D721Med (cell line): ENCODE data around the gene PRSS3.
"Not testable (repeated sequence)": the region's sequence is repeated elsewhere in the genome, so short reads cannot be mapped to it uniquely, and the experiment has no call there.

Source experiments
- DNase-seq: peaks from one replicate; pipeline ENCODE4 v3.0.0; 2011; ENCODE audit warnings: low spot score; ENCODE audit not compliant: insufficient read length
- FAIRE-seq: peaks from 2 replicates; lab custom pipeline; 2011; peaks lifted over from hg19 to GRCh38; lab: Jason Lieb, UNC
- TF ChIP-seq, protein P1 (sequence below): IDR thresholded peaks from 2 replicates; pipeline ENCODE4 v1.5.1; 2012; ENCODE audit warnings: mild to moderate bottlenecking, control low read depth; ENCODE audit not compliant: insufficient read depth; ENCODE audit errors: missing control alignments

PRSS3 gene

DNA sequence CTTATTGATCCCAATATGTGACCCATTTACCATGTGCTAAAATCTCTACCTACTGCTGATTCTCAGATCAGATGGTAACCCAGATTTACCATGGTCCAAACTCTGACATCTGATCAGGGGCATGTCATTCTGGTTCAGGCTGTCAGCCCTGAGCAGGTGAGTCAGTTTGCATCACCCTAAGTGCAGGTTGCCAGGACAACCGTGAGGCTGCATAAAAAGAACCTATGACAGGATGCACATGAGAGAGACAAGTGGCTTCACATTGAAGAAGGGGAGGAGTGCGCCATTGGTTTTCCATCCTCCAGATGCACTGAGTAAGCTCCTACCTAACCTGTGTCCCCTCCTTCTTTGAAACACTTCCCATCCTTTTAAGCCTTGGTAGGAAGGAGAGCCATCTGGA, 801 bp upstream of the PRSS3 start:
- FAIRE-seq (no peak), DNase-seq (no peak)
- TF ChIP-seq, protein P1, sequence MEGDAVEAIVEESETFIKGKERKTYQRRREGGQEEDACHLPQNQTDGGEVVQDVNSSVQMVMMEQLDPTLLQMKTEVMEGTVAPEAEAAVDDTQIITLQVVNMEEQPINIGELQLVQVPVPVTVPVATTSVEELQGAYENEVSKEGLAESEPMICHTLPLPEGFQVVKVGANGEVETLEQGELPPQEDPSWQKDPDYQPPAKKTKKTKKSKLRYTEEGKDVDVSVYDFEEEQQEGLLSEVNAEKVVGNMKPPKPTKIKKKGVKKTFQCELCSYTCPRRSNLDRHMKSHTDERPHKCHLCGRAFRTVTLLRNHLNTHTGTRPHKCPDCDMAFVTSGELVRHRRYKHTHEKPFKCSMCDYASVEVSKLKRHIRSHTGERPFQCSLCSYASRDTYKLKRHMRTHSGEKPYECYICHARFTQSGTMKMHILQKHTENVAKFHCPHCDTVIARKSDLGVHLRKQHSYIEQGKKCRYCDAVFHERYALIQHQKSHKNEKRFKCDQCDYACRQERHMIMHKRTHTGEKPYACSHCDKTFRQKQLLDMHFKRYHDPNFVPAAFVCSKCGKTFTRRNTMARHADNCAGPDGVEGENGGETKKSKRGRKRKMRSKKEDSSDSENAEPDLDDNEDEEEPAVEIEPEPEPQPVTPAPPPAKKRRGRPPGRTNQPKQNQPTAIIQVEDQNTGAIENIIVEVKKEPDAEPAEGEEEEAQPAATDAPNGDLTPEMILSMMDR: no peak

DNA sequence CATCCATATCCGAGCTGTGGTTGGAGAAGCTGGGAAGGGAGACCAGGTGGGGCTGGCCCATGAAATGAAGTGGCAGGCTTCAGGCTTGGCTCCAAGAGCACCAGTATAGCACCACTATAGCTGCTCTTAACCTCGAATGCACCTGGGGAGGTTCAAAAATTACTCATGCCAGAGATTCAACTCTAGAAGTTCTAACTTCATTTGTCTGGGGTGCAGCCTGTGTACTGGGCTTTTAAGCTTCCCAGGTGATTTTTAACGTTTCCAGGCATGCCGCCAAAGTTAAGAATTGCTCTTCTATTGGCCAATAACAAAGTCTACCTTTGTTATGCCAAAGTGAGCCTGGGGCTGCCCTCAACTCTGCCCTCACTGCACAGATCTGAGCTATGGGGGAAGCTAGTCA, 458 bp downstream of the PRSS3 start:
- TF ChIP-seq, protein P1: no peak
- FAIRE-seq (no peak), DNase-seq (no peak)

DNA sequence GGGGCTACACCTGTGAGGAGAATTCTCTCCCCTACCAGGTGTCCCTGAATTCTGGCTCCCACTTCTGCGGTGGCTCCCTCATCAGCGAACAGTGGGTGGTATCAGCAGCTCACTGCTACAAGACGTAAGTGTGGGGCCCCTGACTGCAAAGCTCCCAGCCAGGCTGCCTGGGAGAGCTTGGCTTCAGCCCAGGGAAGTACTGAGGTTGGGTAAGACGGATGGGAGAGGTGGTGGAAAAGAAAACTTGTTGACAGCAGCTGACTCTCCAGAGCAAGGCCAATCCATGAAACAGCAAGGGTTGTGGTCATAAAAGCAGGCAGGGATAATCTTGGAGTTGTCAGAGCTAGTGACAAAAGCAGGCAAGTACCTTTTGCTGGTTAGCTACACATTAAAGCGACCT, 1.3 kb downstream of the PRSS3 start:
- not testable (repeated sequence) for FAIRE-seq, DNase-seq

DNA sequence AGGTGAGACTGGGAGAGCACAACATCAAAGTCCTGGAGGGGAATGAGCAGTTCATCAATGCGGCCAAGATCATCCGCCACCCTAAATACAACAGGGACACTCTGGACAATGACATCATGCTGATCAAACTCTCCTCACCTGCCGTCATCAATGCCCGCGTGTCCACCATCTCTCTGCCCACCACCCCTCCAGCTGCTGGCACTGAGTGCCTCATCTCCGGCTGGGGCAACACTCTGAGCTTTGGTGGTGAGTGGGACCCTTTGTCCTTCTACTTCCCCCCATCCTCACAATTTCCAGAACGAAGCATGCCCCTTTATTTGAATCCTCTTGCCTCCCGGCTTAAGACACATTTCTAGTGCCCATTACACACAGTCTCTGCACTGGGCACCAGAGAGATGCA, 2.5 kb downstream of the PRSS3 start:
- FAIRE-seq: no peak
- no peak for DNase-seq
- TF ChIP-seq, protein P1: no peak

DNA sequence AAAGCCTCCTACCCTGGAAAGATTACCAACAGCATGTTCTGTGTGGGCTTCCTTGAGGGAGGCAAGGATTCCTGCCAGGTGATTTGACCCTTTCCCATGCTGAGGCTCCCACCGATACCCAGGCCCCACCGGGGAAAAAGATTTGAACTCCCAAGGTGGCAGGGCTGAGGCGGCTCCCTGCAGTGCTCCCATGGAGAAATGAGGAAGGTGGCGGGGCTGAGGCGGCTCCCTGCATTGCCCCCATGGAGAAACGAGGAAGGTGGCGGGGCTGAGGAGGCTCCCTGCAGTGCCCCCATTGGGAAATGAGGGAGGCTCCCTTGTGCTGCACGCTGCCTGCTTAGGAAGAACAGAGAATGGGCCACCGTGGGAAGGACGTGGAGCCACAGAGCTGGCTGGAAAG, 3.2 kb downstream of the PRSS3 start:
- TF ChIP-seq, protein P1: no peak
- DNase-seq (no peak), FAIRE-seq (no peak)

DNA sequence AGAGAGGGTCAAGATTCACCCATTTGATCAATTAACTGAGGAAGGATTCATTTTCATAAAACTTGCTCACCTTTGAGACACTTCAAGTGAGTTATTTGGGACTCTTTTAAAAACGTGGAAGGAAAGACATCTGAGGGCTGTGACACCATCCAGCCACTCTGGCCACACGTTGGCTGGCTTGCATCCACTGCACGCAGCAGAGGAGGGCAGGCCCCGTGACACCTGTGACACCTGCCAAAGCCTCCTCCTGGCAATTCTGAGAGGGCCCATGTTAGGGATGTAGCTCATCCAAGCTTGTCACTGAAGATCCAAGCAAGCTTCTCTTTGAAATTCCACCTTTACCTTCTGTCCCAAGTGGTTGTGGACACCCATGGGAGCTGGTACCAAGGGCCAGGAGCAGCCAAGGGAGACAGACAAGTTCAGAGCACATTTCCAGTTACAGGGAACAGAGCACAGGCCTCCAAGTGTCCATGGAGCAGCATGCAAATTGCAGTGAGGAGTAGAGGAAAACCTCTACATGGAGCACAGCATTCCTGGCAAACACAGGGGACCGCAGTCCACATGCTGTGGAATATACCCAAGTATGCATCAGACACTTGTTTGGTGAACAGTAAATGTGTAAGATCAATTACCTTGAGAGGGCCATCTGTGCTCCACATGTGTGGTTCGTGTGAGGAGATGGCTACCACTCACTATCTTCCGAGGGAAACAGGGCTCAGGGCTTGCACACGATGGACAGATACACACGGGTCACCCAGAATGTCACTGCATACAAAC, 4.8 kb downstream of the PRSS3 start:
- DNase-seq (no peak), FAIRE-seq (no peak)
- TF ChIP-seq, protein P1: no peak

DNA sequence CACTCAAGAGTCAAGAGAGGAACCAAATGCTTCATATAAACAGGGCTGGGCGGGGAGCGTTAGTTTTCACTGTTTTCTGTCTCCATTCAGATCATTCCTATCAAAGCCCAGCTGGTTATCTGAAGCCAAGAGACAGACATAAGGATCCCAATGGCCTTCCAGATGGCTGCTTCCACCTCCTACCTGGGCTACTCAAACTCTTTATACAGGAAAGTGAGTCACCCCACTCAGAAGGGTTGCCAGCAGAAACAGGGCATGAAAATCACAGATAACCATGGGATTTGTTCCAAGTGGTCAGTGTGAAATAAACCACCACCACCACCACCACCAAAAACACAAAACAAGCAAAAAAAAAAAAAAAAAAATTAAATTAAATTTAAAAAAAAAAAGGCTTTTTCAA, 5.5 kb downstream of the PRSS3 start:
- DNase-seq (no peak), FAIRE-seq (no peak)
- TF ChIP-seq, protein P1: no peak

DNA sequence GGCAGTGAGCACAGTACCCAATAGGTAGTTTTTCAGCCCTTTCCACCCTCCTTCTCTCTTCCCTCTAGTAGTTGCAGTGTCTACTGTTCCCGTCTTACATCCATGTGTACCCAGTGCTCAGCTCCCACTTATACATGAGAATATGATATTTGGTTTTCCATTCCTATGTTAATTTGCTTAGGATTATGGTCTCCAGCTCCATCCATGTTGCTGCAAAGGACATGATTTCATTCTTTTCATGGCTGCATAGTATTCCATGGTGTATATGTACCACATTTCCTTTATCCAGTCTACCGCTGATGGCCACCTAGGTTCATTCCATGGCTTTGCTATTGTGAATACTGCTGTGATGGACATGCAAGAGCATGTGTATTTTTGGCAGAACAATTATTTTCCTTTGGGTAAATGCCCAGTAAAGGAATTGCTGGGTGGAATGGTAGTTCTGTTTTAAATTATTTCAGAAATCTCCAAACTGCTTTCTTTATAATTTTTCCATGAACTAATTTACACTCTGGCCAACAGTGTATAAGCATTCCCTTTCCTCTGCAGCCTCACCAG, 6.7 kb downstream of the PRSS3 start:
- DNase-seq, FAIRE-seq: not testable (repeated sequence)

DNA sequence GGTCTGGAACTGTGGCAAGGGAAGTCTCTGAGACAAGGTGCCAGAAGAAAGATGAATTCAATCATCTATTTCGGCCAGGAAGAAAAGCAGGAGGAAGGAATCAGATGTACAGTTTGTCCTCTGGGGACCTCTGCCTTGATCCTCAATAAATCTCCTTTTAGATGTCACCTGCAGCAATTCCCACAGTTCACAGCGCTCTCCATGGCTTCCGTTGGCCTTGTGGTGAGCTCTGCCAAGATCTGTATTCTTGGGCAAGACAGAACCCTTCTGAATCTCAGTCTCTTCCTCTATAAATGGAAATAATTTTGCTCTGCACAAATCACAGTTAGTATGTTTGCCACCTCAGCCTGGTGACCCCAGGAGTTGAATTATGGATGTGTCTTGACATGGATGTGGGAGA, 8.8 kb downstream of the PRSS3 start:
- DNase-seq, FAIRE-seq: not testable (repeated sequence)

DNA sequence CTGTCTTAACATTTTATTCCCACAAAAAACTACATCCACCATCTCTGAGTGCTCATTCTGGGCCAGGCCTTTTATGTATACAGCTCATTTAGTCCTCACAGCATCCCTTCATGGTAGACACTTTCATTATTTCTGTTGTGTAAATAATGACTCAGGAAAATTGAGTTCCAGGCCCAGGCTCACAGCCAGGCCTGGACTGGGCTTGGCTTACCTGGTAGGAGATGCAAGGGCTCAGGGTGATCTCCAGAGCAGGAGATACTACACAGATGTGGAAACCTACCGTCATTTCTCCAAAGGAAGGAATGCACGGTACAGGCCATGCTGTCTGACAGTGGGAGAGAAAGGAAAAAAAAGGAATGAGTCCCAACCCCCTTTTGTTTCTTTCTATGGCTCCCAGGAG, 11.8 kb downstream of the PRSS3 start:
- not testable (repeated sequence) for FAIRE-seq, DNase-seq

DNA sequence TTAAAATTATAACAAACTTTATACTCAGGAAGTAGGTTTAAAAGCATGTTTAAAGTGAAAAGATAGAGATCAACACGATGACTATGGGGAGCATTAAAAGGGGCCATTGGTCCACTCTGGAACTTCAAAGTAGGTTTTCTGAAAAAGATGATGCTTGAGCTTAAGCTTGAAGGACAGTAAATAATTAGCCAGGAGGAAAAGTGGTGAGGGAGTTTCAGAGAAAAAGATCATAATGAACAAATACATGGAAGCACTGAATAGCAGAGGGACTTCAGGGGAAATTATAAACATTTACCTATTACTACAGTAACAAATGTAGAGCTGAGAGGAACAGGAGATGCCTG, 13.6 kb downstream of the PRSS3 start:
- DNase-seq, FAIRE-seq: not testable (repeated sequence)
